Urothelium cell line (cell line): ENCODE results near the gene OPRM1.
"Not testable (repeated sequence)": the region's sequence is repeated elsewhere in the genome, so short reads cannot be mapped to it uniquely, and the experiment has no call there.

Source experiments
- DNase-seq: peaks from one replicate; pipeline ENCODE4 v3.0.0; 2011; ENCODE audit warnings: low spot score, mixed read lengths
- FAIRE-seq: peaks from 2 replicates; lab custom pipeline; 2011; peaks lifted over from hg19 to GRCh38; lab: Jason Lieb, UNC

OPRM1 gene

GRCh38 chr6:154201688-154202087 lies 162.6 kb downstream of the OPRM1 start:
- not testable (repeated sequence) for DNase-seq, FAIRE-seq

DNA sequence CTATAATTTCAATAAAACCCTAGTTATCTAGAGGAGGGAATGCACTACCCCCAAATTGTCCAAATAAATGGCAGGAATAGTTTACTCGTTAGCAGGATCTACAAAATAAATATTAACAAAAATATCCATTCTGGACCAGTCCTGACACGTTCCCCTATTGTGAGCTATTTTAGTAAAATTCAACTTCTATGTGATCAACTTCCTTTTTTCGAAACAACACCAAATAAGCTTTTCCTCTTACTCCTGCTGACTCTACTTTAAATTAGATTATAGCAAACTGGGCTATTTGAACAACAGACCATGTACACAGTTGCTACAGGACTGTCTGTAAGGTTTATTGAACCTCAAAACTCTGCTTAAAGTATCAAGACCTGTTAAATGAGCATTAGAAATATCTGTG lies 163.3 kb downstream of the OPRM1 start:
- FAIRE-seq: no peak
- DNase-seq: no peak

- FAIRE-seq (no peak), DNase-seq (no peak)
These were observed 163.9 kb downstream of the OPRM1 start for GRCh38 chr6:154202958-154203357.

DNA sequence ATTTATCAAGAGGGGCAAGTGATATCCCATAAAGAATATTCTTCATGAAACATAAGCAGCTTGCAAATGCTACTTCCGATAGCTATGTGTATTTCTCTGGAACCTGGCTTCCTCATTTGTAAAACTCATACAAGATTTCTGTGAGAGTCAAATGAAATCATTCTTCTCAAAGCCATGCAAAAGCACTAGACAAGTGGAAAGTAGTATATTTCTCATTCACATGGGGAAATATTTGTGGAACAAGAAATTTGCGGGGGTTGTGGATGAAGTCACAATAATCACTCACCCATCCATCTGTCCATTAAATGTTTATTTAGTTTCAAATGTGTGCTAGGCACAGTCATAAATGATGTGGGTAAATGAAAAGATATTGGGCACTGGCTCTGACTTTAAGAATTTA lies 167.1 kb downstream of the OPRM1 start:
- DNase-seq: no peak
- no peak for FAIRE-seq

- FAIRE-seq: no peak
These were observed 168.0 kb downstream of the OPRM1 start for GRCh38 chr6:154206996-154207395.

GRCh38 chr6:154209555-154209954 lies 170.5 kb downstream of the OPRM1 start:
- no peak for DNase-seq
- no peak for FAIRE-seq

More at GRCh38 chr6:154206996-154207395, 168.0 kb downstream of the OPRM1 start:
- no peak for DNase-seq

GRCh38 chr6:154210678-154211077 lies 171.6 kb downstream of the OPRM1 start:
- no peak for FAIRE-seq
- no peak for DNase-seq

- FAIRE-seq (no peak), DNase-seq (no peak)
These were observed 174.7 kb downstream of the OPRM1 start for GRCh38 chr6:154213782-154214181.

DNA sequence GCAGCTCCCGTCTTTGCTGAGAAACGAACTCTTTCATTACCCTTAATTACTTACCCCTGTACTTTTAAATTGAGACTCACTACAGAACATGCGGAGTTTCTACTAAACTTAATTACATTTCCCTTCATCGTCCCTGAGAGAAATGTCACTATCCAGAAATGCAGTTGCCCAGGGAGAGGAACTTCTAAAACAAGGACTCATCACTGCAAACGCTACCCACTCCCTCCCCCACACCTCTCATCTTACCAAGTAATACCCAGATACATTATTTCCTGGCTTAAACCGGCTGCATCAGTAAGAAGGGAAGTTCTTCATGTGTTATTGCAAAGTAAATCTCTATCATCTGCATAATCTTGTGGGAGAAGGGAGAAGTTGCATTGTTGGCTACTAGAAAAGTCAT lies 179.3 kb downstream of the OPRM1 start:
- DNase-seq: no peak

GRCh38 chr6:154218787-154219186 lies 179.7 kb downstream of the OPRM1 start:
- no peak for FAIRE-seq

More for the DNA sequence above, 179.3 kb downstream of the OPRM1 start:
- FAIRE-seq: no peak

DNA sequence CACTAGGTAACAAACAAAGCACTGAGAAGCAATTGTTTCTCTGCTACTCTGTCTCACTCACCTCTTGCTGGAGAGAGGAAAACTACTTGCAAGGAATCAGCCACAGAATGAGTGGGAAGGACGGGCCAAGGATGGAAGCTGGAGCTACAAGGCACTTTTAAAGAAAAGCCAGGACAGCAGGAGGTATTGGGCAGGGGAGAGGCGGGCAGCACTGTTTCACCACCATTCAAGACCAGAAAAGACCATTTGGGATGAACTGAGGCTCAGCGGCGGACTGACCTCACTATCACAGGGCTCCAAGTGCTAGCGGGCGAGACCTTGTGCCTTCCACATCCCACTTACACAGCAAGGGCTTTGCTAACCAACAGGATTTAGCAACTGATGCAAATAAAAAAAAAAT lies 180.2 kb downstream of the OPRM1 start:
- no peak for FAIRE-seq
- no peak for DNase-seq

More at GRCh38 chr6:154218787-154219186, 179.7 kb downstream of the OPRM1 start:
- DNase-seq: no peak

DNA sequence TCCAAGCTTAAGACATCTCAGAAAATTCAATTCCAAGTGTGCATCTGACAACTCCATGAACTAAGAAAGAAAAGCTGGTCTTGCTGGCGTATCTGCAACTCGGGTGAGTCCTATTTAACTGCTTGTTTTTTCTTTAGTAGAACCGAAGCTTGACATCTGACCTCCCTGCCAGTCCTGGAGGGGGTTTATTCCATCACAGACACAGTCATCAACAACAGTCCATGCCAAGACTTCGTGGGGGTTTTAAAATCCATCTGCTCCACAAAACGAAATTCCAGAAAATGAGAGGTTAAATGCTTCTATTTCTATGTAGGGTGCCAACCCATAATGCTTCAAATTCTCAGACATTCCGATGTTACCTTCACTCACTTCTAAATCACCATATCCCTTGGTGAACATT lies 183.7 kb downstream of the OPRM1 start:
- DNase-seq: no peak
- no peak for FAIRE-seq

- no peak for FAIRE-seq
- no peak for DNase-seq
These were observed 184.3 kb downstream of the OPRM1 start for GRCh38 chr6:154223296-154223695.

- FAIRE-seq (no peak), DNase-seq (no peak)
These were observed 187.4 kb downstream of the OPRM1 start for GRCh38 chr6:154226461-154226860.

DNA sequence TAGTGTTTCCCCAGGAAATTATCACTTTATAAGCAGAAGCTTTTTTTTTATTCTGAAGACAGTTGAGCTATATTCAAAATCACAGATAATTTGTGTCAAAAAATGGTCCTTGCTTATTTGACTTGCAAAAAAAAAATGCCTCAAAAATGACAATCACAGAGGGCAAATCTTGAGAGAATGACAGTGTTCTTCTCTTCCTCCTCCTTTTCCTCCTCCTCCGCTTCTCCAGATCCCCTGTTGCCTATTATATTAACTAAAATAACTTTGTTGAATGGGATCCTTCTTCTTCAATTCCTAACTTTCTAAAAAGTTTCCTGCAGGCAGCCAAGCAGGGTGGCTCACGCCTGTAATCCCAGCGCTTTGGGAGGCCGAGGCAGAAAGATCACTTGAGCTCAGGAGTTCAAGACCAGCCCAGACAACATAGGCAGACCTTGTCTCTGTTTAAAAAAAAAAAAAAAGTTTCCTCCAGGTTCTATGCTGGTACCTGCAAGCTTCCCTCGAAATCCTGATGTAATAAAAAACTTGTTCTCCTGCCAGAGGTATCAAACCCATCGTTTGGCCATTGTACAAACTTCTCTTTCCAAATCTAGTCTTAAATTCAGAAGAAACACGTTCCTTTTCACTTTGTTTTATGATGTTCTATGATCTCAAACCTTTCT lies 189.0 kb downstream of the OPRM1 start:
- DNase-seq (no peak), FAIRE-seq (no peak)

DNA sequence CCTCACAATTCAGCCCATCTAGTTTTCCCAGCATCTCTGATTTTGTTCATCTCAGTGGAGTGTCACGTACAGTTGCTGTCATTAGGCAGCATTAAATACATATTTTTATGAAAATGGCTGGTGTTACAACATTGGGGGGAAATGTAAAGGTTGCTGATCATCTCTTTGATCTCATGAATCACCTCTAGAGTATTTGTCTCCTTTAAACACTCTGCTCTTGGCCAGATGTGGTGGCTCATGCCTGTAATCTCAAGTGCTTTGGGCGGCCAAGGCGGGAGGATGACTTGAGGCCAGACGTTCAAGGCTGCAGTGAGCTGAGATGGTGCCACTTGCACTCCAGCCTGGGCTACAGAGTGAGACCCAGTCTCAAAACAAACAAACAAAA lies 189.5 kb downstream of the OPRM1 start:
- no peak for FAIRE-seq
- DNase-seq: no peak

GRCh38 chr6:154229786-154230185 lies 190.7 kb downstream of the OPRM1 start:
- no peak for FAIRE-seq
- no peak for DNase-seq

DNA sequence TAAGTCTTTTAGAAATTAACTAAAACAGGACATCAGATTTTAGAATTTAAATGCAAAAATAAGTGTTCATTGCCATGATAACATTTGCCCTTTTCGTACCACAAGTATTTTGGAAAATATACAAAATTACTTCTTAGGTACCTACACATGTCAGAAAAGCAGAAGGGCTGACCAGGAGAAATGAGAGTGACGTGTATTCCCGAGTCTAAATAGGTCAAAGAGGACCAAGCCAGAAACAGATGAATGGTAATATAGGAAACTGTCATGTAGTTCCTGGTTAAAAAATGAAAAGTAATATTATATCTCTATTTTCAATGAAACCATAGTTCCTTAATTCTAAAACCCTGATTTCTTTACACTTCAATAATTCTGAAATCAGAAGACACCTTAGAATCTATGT lies 191.4 kb downstream of the OPRM1 start:
- DNase-seq: no peak
- no peak for FAIRE-seq

DNA sequence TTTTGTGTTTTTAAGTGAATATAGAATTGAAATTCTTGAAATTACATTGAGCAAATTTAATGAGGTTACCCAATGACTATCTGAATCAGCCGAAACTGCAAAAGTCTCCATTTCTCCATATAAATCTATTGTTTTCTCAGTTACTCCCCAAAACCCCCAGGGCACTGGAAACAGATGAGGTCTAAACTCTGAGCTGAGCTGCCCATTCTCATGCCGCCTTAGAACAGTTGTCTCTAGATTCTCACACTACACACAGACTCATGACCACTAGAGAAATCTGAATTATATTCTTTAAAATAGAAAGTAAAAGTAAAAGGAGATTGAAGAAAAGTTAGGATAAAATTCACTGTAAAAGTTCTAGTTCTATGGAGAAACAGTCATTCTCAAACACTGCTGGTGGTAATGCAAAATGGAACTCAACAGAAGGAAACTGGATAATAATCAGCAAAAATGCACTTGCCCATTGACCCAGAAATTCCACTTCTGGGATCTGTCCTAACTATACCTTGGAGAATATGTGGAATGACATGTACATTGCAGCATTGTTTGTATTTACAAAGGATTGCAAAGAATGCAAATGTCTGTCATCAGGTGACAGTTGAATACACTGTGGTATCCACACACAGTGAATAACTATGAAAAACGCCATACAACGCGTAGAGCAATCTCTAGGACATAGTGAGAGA lies 192.0 kb downstream of the OPRM1 start:
- FAIRE-seq: no peak

GRCh38 chr6:154232013-154232910 lies 193.2 kb downstream of the OPRM1 start:
- no peak for FAIRE-seq
- no peak for DNase-seq

More for the DNA sequence above, 192.0 kb downstream of the OPRM1 start:
- no peak for DNase-seq

DNA sequence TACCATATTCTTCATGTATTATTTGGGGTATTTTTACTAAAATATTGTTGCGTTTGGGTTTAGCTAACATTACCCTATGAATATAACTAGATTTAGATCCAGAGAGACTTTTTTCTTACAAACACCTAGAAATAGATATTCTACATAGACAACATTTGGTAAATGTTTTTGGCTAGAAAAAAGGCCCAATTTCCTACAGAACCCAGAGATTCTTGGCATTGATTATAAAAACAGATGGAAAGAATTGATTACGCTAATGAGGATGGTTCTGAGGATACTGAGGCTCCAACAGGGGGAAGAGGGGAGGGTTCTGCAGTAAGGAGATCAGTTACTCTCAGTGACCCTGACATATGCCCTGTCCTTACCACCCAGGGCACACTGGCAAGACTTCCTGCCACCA lies 194.3 kb downstream of the OPRM1 start:
- no peak for FAIRE-seq
- no peak for DNase-seq
